ENCODE results near the gene TLCD3B.

DNA sequence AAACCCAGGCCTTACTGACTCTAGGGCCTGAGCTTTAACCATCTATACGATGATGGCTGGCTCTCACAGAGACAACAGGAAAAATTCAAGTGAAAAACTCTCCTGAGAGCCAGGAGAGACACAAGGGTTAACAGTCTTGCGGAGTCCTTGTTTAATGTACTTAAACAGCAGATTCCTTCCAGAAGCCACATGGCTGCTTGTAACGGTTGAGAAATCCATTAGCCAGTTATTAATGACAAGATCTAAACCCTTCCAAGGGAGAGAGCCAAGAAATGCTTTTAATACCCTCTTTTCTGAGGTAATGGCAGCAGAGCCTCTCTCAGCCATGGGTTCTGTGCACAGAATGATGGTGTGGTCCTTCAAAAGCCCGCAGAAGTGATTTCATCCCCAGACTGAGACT lies 29.3 kb upstream of the TLCD3B start:
- TF ChIP-seq, protein P1, sequence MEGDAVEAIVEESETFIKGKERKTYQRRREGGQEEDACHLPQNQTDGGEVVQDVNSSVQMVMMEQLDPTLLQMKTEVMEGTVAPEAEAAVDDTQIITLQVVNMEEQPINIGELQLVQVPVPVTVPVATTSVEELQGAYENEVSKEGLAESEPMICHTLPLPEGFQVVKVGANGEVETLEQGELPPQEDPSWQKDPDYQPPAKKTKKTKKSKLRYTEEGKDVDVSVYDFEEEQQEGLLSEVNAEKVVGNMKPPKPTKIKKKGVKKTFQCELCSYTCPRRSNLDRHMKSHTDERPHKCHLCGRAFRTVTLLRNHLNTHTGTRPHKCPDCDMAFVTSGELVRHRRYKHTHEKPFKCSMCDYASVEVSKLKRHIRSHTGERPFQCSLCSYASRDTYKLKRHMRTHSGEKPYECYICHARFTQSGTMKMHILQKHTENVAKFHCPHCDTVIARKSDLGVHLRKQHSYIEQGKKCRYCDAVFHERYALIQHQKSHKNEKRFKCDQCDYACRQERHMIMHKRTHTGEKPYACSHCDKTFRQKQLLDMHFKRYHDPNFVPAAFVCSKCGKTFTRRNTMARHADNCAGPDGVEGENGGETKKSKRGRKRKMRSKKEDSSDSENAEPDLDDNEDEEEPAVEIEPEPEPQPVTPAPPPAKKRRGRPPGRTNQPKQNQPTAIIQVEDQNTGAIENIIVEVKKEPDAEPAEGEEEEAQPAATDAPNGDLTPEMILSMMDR (IDR thresholded peaks at IDR 0.05; ENCODE audit: low read depth, low read length, poor library complexity, severe bottlenecking), result no peak
- no peak for TF ChIP-seq EZH2phosphoT487 (IDR thresholded peaks at IDR 0.05; ENCODE audit: borderline replicate concordance, low read length)
